22Rv1 (cell line): ENCODE data around the gene NDFIP2.

Experiments
- CTCF ChIP-seq: fragments of 450-650 bp; IDR thresholded peaks from 2 replicates; pipeline ENCODE4 v1.5.1; 2017; ENCODE audit warnings: mild to moderate bottlenecking
- ZFX ChIP-seq: fragments of 450-650 bp; IDR thresholded peaks from 2 replicates; pipeline ENCODE4 v1.6.1; 2017; ENCODE audit warnings: antibody characterized with exemption, borderline replicate concordance

- TF ChIP-seq CTCF (no peak), ZFX (no peak)
Measured at GRCh38 chr13:79448413-79448812, 32.5 kb upstream of the NDFIP2 start.
